Mononuclear cell (primary cell): ENCODE results near the gene IGSF21. TPM values are rescaled to one million over a fixed set of nuclear protein-coding genes. Genes with fewer than 3 reads are reported as not detected.

Source experiments
- H3K27me3 ChIP-seq: 2 replicates; pipeline ENCODE4 v1.6.0; 2011; ENCODE audit warnings: low read length, control low read depth; ENCODE audit not compliant: insufficient read depth
- H3K4me1 ChIP-seq: 2 replicates; pipeline ENCODE4 v1.5.1; 2011; ENCODE audit warnings: mild to moderate bottlenecking, low read length, control low read depth; ENCODE audit not compliant: insufficient read depth
- H3K4me3 ChIP-seq: 2 replicates; pipeline ENCODE4 v1.5.1; 2011; ENCODE audit warnings: mild to moderate bottlenecking, low read length, moderate library complexity
- H3K9me3 ChIP-seq: 2 replicates; pipeline ENCODE4 v1.5.1; 2011; ENCODE audit warnings: low read depth, mild to moderate bottlenecking, control low read depth, low read length
- total RNA-seq: library from RNA; depleted of rRNA; stranded (reverse); fragments of >200 nt; gene quantifications from one replicate; pipeline ENCODE4 v1.2.3, GENCODE V29; 2012

IGSF21 gene
- total RNA-seq, 1 donor: not detected

DNA sequence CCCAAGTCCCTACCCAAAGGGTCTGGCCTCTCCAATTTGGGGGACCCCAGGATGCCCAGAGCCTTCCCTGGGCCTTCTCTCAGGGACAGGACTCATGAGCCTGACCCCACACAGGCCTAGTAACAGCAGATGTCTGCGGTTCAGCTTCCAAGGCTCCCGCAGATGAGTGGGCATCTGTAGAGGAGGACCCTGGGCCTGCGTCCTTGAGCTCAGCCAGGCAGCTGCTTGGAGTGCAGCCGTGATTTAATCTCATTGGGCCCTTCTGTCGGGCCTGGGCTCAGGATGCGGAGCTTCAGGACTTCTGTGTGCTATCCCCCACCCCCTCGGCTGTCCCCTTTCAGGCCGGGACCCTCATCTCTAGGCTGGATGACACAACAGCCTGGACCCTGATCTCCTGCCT is 35.4 kb downstream of the IGSF21 start:
- no peaks in the 10 kb centered on the region for H3K27me3 ChIP-seq
- H3K4me1 ChIP-seq: no peaks in the 10 kb centered on the region
- no peak overlapping the region for H3K4me3 ChIP-seq
- H3K9me3 ChIP-seq: no peaks in the 10 kb centered on the region

GRCh38 chr1:18144062-18144461 is 36.5 kb downstream of the IGSF21 start:
- Histone ChIP-seq H3K27me3 (no peaks in the 10 kb centered on the region), H3K4me3 (no peak overlapping the region), H3K9me3 (no peaks in the 10 kb centered on the region), H3K4me1 (no peaks in the 10 kb centered on the region)

DNA sequence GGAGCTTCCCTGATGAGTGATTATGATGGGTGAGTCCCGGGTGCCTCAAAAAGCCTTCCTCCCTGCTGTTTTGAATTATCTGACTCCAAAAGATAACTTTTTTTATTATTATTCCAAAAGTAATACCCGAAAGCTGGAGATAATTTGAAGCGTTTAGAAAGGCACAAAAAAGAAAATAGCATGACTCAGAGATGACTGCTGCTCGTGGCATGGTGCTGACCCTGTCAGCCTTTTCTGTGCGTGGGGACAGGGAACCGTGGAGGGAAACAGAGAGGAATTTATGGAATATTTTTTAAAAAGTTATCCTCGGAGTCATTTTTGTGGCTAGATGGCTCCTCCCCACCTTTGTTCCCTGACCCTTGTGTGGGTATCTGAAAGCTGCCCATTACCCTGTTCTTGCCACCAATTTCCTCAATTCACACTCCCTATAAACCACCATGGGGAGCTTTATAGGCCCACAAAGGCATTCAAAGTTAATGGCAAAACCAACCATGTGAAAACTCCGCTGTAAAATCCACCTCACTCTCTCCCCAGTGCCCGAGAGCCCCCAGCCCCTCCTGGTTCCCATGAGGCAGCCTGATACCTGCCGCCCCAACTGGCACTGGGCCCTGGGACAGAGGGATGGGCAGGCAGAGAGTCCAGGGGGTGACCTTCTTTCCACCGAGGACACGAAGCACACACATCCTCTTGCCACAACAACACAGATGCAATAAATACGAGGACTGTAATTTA is 37.5 kb downstream of the IGSF21 start:
- H3K4me1 ChIP-seq: no peaks in the 10 kb centered on the region
- H3K4me3 ChIP-seq: no peak overlapping the region
- no peaks in the 10 kb centered on the region for H3K9me3 ChIP-seq
- H3K27me3 ChIP-seq: no peaks in the 10 kb centered on the region

DNA sequence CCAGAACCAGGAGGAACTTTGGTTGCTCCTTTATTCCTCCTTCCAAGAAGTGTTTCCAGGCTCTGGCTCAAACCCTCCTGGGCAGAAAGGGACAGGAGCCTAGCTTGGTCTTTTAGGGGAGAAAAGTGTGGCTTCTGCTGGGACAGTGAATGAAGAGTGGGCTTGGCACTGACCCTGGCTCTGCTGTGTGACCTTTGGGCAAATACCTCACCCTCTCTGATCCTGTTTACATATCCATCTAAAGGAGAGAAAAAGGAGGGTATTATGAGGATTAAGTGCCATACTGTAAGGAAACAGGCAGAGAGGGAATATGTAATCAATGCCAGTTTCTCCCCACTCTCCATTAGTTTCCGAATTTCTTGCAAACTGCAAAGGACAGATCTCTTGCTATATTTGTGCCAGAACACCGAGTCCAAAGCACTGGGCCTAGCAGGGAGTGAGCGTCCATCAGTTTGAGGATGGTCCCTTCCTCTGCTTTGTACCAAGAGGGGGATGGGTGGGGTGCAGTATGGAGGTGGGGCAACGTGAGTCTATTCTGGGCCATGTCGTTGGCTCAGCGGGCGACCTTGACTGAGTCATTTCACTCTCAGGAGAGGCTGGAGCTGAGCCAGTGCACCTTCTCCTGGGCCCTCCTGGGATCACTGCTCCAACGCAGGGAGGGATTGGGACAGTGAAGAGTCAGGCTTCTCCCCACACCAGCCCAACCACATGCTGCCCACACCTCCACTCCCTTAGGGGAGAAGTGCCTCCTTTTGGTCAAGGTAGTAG is 38.4 kb downstream of the IGSF21 start:
- H3K4me1 ChIP-seq: no peaks in the 10 kb centered on the region
- H3K27me3 ChIP-seq: no peaks in the 10 kb centered on the region
- no peaks in the 10 kb centered on the region for H3K9me3 ChIP-seq
- H3K4me3 ChIP-seq: no peak overlapping the region

DNA sequence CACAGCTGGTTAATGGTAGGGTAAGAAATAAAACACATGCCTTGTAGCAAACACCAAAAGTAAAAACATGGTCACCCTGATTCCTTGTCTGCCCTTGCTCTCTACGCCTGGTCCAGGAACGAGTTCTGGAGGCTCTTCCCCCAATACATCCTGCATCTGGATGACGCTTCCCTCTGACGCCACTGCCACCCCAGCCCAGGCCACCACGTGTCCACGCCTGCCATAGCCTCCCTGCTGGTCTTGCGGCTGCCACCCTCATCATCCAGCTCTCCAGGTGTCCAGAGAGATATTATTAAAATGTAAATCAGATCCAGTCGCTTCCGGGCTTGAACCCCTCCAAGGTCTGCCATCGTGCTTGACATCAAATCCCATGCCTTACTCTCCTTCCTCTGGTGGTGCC is 39.3 kb downstream of the IGSF21 start:
- H3K4me1 ChIP-seq: no peaks in the 10 kb centered on the region
- no peaks in the 10 kb centered on the region for H3K27me3 ChIP-seq
- no peaks in the 10 kb centered on the region for H3K9me3 ChIP-seq
- no peak overlapping the region for H3K4me3 ChIP-seq

DNA sequence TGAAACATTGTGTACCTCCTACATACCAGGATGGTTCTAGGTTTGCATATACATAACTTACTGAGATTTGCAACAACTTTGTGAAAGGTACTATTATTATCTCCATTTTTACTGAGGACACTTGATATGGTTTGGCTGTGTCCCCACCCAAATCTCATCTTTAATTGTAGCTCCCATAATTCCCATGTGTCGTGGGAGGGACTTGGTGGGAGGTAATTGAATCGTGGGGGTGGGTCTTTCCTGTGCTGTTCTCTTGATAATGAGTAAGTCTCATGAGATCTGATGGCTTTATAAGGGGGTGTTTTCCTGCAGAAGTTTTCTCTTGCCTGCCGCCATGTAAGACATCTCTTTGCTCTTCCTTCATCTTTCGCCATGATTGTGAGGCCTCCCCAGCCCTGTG is 40.1 kb downstream of the IGSF21 start:
- H3K4me1 ChIP-seq: no peaks in the 10 kb centered on the region
- H3K27me3 ChIP-seq: no peaks in the 10 kb centered on the region
- H3K9me3 ChIP-seq: no peaks in the 10 kb centered on the region
- H3K4me3 ChIP-seq: no peak overlapping the region

DNA sequence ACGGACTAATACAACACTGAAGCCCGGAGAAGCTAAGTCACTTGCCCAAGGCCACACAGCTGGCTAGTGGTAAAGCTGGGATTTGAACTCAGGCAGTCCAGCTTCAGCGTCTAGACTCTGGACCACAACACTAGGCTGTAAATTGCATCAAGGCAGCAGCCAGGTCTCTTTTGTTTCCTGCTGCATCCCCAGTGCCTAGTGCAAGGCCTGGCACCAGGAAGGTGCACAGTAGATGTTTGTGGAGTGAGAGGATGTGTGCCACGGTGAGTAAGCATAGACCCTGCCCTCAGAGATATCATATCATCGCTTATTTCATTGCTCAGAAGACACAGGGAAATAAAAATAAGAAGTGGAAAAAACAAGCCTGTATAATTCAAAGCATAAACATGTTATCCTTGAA is 40.9 kb downstream of the IGSF21 start:
- Histone ChIP-seq H3K4me3 (no peak overlapping the region), H3K9me3 (no peaks in the 10 kb centered on the region), H3K27me3 (no peaks in the 10 kb centered on the region), H3K4me1 (no peaks in the 10 kb centered on the region)

DNA sequence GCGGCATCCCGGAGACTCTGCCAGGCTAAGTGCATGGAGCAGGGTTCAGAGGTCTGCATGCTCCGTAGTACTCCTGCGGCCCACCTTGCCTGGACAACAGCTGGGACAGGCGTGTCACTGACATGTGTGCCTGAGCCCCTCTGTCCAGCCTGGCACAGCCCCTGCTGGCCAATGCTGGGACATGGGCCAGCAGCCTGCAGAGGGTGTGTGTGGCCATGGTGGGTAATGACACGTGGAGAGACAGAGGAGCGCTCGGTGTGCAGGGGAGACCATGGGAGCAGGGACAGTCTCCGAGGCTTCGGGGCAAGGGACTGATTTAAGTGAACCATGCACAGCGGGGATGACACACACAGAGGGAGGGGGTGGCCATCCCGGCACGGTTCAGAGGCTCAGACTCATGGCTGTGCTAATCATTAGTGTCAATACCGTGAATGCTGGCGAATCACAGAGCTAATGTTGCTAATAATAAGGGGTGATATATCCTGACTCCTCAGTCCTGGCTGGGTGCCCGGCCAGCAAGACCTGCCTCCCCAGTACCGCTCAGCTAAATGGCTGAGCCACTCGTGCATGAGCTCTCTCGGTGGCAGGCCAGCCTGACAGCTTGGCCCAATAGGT is 41.5 kb downstream of the IGSF21 start:
- Histone ChIP-seq H3K27me3 (no peaks in the 10 kb centered on the region), H3K4me3 (no peak overlapping the region), H3K9me3 (no peaks in the 10 kb centered on the region), H3K4me1 (no peaks in the 10 kb centered on the region)

- Histone ChIP-seq H3K4me3 (no peak overlapping the region), H3K4me1 (no peaks in the 10 kb centered on the region), H3K27me3 (no peaks in the 10 kb centered on the region), H3K9me3 (no peaks in the 10 kb centered on the region)
Observed at GRCh38 chr1:18151436-18152122, 44.0 kb downstream of the IGSF21 start.

- no peaks in the 10 kb centered on the region for H3K9me3 ChIP-seq
- no peaks in the 10 kb centered on the region for H3K4me1 ChIP-seq
- H3K4me3 ChIP-seq: no peak overlapping the region
- no peaks in the 10 kb centered on the region for H3K27me3 ChIP-seq
Observed at GRCh38 chr1:18154430-18155194, 47.0 kb downstream of the IGSF21 start.

DNA sequence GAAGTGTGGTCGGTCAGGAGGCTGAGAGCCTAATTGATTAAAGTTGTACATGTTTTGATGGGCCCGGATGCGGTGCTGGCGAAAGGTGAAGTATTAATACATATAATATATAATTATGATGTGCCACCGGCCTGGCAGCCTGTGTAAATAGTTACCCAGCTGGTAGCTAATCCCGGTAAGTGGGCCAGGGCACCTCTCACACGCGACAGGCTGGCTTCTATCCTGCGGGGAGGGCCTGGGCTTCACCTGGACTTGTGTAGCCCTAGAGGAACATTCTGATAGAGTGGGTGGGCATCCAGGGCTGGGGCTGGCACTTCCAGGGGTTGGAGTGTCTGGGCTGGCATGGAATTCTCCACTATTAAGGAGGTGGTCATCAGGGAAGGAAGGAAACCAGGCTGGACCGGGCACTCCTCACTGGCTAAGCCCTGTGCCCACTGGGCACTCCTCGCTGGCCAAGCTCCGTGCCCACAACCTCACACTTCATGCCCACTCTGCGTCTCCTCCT is 48.3 kb downstream of the IGSF21 start:
- H3K9me3 ChIP-seq: no peaks in the 10 kb centered on the region
- H3K4me3 ChIP-seq: no peak overlapping the region
- H3K4me1 ChIP-seq: no peaks in the 10 kb centered on the region
- H3K27me3 ChIP-seq: no peaks in the 10 kb centered on the region

DNA sequence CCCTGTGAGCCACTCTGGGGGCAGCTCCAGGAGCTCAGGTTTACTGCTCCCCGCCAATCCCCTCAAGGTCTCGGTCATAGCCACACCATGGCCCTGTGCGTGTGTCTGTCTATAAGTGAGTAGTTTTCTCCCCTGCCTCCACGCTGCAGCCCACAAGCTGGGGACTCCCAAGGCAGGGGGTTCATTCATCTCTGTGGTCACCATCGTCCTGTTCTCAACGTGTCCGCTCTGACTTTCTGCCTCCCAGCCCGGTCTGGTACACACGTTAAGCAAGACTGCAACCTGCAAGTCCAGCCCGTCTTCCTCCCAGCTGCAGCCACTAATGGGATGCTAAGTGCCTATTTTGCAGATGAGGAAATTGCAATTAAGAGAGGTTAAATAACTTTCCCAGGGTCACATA is 49.8 kb downstream of the IGSF21 start:
- H3K9me3 ChIP-seq: no peaks in the 10 kb centered on the region
- H3K27me3 ChIP-seq: no peaks in the 10 kb centered on the region
- H3K4me1 ChIP-seq: no peaks in the 10 kb centered on the region
- no peak overlapping the region for H3K4me3 ChIP-seq

DNA sequence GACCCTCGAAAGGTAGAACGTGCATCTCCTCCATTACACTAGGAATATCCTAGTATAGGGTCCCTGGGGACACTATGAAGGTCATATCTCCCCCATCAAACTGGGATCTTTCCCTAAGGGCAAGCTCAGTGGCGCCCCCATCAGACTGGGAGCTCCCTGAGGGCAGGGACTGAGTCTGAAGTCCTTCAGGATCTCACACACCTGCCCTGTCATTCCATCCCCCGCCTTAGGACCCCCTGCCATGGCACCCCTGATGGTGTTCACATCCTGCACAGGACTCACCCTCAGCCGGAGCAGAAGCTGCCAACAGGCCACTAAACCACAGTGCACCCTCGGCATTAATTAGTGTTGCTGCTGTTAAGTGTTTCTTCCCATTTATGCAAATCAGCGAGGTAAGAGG is 50.4 kb downstream of the IGSF21 start:
- Histone ChIP-seq H3K9me3 (no peaks in the 10 kb centered on the region), H3K27me3 (no peaks in the 10 kb centered on the region), H3K4me3 (no peak overlapping the region), H3K4me1 (no peaks in the 10 kb centered on the region)

DNA sequence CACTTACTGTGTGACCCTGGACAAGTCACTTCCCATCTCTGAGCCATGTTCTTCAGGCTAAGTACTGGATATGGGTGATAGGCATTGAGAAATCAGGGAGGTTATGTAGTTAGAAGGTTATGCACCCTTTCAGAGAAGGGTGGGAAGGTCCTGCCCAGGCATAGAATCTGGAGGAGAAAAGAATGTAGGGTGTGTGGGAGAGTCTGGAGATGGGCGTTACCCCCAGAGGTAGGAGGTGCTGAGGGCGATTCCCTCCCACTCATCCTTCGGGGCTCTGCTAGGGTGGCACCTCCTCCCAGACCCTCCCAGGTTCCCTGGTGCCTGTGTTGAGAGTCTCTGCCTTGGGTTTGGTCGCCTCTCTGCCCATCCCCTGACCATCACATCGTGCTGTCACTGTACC is 51.1 kb downstream of the IGSF21 start:
- H3K27me3 ChIP-seq: no peaks in the 10 kb centered on the region
- no peak overlapping the region for H3K4me3 ChIP-seq
- H3K4me1 ChIP-seq: no peaks in the 10 kb centered on the region
- no peaks in the 10 kb centered on the region for H3K9me3 ChIP-seq
